NCI-H226 (cell line): ENCODE data around the gene FKBP2.

ENCODE experiments used
- DNase-seq: peaks from one replicate; pipeline ENCODE4 v3.0.0-alpha.2; 2015

FKBP2 gene

DNA sequence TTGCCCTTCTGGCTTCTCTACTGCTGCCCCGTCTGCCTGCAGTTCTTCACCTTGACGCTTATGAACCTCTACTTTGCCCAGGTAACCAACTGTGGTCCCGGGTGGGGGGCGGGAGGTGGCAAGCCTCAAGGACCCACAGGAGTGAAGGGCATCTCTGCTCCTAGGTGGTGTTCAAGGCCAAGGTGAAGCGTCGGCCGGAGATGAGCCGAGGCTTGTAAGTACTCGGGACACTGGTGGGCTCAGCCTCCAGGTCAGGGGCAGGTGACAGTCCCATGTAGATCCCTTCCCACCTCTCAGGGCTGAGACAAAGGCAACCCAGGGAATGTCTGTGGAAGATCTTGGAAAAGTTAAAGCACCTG is 45.9 kb downstream of the FKBP2 start:
- no peak for DNase-seq

DNA sequence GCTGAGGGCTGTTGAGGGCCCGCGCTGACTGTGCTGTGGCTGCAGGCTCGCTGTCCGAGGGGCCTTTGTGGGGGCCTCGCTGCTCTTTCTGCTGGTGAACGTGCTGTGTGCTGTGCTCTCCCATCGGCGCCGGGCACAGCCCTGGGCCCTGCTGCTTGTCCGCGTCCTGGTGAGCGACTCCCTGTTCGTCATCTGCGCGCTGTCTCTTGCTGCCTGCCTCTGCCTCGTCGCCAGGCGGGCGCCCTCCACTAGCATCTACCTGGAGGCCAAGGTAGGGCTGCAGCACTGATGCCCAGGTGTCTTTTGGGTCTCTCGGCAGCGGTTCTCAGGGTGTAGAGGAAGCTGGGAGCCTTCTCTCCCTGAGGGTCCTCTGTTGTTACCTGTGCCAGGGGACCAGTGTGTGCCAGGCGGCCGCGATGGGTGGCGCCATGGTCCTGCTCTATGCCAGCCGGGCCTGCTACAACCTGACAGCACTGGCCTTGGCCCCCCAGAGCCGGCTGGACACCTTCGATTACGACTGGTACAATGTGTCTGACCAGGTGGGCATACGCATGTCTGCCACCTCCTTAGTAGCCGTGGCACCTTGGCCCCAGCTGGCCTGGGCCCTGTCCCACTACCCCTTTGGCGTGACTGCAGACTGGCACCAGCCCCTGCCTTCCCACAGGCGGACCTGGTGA is 46.9 kb downstream of the FKBP2 start:
- DNase-seq = no peak

DNA sequence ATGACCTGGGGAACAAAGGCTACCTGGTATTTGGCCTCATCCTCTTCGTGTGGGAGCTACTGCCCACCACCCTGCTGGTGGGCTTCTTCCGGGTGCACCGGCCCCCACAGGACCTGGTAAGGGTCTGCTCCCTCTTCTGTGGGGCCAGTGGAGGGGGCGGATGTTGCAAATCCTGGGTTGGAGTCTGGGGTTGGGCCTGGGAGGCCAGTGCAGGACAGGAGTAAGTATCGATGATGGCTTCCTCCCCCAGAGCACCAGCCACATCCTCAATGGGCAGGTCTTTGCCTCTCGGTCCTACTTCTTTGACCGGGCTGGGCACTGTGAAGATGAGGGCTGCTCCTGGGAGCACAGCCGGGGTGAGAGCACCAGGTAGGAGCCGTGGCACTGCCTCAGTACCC is 47.5 kb downstream of the FKBP2 start:
- DNase-seq = no peak

DNA sequence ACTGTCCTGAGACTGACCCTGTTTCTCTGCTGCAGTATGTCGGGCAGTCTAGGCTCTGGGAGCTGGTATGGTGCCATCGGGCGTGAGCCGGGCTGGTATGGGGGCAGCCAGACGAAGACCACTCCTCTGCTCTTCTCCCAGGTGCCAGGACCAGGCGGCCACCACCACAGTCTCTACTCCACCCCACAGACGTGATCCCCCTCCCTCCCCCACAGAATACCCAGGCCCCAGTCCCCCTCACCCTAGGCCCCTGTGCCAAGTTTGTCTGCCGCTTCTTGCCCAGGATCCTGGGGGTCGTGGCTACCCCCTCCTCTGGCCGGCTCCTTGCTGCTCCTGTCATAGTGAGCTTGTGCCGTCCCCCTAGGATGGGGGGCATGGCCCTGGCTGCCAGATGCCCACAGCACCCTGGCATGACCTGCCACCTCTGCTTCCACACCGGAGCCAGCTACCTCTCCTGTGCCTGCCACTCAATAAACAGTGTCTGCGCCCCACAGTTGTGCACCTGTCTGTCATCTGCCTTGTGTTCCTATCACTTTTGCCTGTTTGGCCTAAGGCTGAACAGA is 48.2 kb downstream of the FKBP2 start:
- DNase-seq = no peak

DNA sequence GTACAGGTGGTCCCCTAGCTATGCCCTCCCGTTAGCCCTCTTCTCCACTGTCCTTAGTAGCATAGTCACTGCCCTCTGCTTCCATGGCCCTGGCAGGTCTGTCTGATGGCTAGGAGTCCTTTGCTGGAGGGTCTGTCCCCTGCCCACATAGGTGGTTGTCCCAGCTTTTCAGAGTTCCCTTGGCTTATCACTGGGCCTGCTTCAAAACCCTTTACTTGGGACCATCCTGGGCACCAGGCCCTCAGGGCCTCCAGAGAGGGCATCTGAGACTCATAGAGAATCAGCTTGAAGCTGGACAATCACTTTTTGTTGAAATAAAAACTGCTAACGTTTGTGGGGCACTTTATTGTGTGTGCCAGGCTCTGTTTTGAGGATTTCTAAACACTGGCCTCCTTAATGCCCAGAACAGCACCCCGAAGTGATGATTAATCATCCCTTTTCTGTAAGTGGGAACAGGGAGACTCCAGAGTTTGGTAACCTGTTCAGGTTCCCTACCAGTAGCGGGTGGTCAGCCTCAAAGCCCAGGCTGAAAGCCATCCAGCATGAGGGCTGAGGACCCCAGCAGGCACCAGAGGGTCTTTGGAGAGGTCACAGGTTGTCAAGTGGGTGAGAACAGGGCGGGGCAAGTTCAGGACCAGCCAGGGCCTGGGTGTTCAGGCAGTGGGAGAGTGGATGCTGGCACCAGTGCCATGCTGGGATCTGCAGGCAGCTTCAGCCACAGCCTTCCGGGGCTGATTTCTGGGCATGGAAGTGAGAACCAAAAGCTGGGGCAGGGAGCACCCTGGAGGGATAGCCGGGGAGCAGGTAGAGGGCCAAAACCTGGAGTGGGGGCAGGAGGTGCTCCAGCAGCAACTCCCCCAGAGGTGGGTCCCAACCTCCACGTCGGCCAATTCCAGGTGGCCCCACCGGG is 49.7 kb downstream of the FKBP2 start:
- DNase-seq = no peak

DNA sequence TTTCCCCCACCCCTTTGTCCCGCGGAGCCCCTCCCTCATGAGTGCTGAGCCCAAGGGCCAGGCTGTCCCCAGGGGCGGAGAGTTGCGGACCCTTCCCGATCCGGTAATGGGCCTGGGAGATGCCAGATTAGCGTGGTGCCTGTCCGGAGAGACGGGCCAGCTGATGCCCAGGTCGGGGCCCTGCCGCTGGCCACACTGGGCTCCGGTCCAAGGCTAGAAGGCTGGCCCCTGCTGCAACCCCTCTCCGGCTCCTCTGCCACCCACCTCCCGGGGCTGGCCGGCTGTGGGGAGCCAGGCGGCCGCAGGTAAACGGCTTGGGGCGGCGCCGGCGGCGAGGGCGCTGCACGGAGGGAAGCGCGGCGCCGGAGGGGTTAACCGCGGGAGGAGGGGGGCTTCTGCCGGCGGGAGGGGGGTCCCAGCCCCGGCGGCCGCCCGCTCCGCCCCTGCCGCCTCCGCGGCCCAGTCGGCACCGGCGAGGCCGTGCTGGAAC is 50.4 kb downstream of the FKBP2 start, which contains the start of gene KCNK4:
KCNK4 (plus strand) TSS at position 41 of the 490 bp plus-strand sequence. CDS start 1,717 bp downstream, outside the sequence.
- no peak for DNase-seq

DNA sequence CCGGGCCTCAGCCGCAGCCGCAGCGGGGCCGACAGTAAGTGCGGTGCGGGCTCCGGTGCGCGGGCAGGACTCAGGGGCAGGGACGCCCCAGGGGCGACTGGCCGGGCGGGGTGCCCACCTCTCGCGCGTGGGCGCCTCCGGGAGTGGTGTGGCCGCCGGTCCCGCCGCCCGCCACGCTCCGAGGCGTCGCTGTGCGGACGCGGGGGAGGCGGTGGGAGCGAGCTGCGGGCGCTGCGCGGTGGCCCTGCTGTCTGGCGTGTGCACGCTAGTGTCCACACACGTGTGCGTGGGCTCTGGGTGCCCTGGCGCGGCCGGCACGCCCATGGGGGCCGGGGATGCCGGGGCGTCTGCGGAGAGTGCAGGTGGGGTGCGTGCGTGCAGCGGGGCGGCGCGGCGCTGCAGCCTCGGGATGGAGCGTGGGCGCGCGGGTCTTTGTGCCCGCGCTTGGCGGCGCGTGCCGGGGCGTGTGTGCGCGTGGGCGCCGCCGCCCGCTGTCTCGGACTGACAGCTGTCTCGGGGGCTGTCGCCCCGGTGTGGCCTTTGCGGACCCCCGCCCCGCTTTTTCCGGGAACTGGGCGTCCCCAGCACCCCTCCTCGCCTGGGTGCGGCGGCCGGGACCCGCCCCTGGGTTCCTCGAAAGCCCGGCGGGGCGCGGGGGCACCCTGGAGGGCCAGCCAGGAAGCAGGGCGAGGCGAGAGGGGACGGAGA is 51.0 kb downstream of the FKBP2 start:
- no peak for DNase-seq

DNA sequence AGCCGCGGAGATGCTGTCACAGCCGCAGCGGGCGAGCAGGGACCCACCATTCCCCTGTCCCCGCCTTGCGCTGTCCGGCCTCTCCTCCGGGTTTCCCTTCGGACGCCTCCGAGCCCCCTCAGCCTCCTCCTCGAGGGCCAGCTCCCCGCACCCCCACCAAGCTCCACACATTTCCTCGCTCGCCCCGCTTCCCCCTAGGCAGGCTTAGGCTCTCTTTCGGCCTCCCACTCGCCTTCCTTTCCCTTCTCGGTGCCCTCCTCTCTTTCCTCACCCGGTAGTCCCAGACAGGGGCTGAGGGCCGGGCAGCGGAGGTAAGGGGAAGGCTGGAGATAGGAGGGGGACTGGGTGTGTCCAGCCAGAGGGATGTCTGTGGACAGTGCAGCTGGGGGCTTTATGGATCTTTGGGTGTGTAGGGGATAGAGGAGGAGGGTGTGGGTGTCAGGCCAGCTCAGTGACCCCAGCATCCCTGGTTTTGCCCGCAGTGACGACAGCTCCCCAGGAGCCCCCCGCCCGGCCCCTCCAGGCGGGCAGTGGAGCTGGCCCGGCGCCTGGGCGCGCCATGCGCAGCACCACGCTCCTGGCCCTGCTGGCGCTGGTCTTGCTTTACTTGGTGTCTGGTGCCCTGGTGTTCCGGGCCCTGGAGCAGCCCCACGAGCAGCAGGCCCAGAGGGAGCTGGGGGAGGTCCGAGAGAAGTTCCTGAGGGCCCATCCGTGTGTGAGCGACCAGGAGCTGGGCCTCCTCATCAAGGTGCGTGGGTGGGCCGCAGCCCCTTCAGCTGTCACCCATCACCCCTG is 51.8 kb downstream of the FKBP2 start:
- DNase-seq = no peak
